SU-DHL-6 (cell line): ENCODE measurements around the gene SETD1B.

Experiments
- H2AFZ ChIP-seq: fragments of 200-600 bp; sonication (generic); 2 replicates; pipeline ENCODE4 v1.6.1; 2014; ENCODE audit warnings: low read depth, mild to moderate bottlenecking, moderate library complexity, mixed read lengths, antibody characterized with exemption, low read length; ENCODE audit not compliant: severe bottlenecking
- H3F3A ChIP-seq: fragments of 200-600 bp; shearing (Covaris generic); 2 replicates; pipeline ENCODE4 v1.6.0; 2016; ENCODE audit warnings: antibody characterized with exemption, mild to moderate bottlenecking; ENCODE audit not compliant: insufficient read depth
- H3K27ac ChIP-seq: fragments of 200-600 bp; sonication (generic); 2 replicates; pipeline ENCODE4 v1.5.1; 2016; ENCODE audit warnings: low read depth, mild to moderate bottlenecking, low read length, moderate library complexity, mixed read lengths
- H3K27me3 ChIP-seq: fragments of 200-600 bp; sonication (generic), shearing (Covaris generic); 2 replicates; pipeline ENCODE4 v1.6.0; 2014; ENCODE audit warnings: mild to moderate bottlenecking, low read length
- H3K36me3 ChIP-seq: fragments of 200-600 bp; sonication (generic); 2 replicates; pipeline ENCODE4 v1.6.1; 2014; ENCODE audit warnings: mild to moderate bottlenecking, low read length, mixed read lengths
- H3K4me2 ChIP-seq: fragments of 300-600, 200-600 bp; shearing (Covaris generic), sonication (generic); 2 replicates; pipeline ENCODE4 v1.6.0; 2014; ENCODE audit warnings: low read length, low read depth, mild to moderate bottlenecking; ENCODE audit not compliant: poor library complexity, severe bottlenecking
- H3K4me3 ChIP-seq: fragments of 200-600 bp; sonication (generic); 2 replicates; pipeline ENCODE4 v1.5.1; 2014; ENCODE audit warnings: antibody characterized with exemption, low read length, mild to moderate bottlenecking, mixed read lengths; ENCODE audit not compliant: insufficient read depth, poor library complexity, severe bottlenecking
- H3K79me2 ChIP-seq: fragments of 200-600 bp; sonication (generic); 2 replicates; pipeline ENCODE4 v1.6.1; 2014; ENCODE audit warnings: mild to moderate bottlenecking, low read length, moderate library complexity; ENCODE audit not compliant: insufficient read depth
- H3K9ac ChIP-seq: fragments of 200-600 bp; sonication (generic); 2 replicates; pipeline ENCODE4 v1.7.0; 2014; ENCODE audit warnings: mild to moderate bottlenecking, low read length
- H3K9me2 ChIP-seq: fragments of 200-600 bp; sonication (generic); replicated peaks from 2 replicates; pipeline ENCODE4 v1.6.1; 2014; ENCODE audit warnings: low read length; ENCODE audit not compliant: insufficient read depth
- H3K9me3 ChIP-seq: fragments of 200-600 bp; sonication (generic); 2 replicates; pipeline ENCODE4 v1.6.1; 2014; ENCODE audit warnings: low read length, mixed read lengths; ENCODE audit not compliant: insufficient read depth
- H4K20me1 ChIP-seq: fragments of 200-600 bp; sonication (generic); 2 replicates; pipeline ENCODE4 v1.6.1; 2014; ENCODE audit warnings: low read depth, mild to moderate bottlenecking, antibody characterized with exemption, low read length, moderate library complexity, mixed read lengths
- CTCF ChIP-seq: fragments of 200-600 bp; sonication (generic); IDR thresholded peaks from one replicate; pipeline ENCODE4 v1.5.1; 2017; ENCODE audit warnings: antibody characterized with exemption, mild to moderate bottlenecking, low read length, moderate library complexity; ENCODE audit not compliant: insufficient read depth, poor library complexity, severe bottlenecking
- EZH2phosphoT487 ChIP-seq: fragments of 200-600 bp; sonication (generic), shearing (Covaris generic); conservative IDR thresholded peaks from 2 replicates; pipeline ENCODE4 v1.6.1; 2018; ENCODE audit warnings: mild to moderate bottlenecking, antibody characterized with exemption, low read length, moderate library complexity, mixed read lengths

Gene SETD1B

GRCh38 chr12:121791671-121792551, 11.9 kb upstream of the SETD1B start:
- H3K9me2 ChIP-seq: no peaks in the 10 kb centered on the region
- peak overlapping the region; percentile 85 for H3K4me3 ChIP-seq
- TF ChIP-seq CTCF: no peak
- TF ChIP-seq EZH2phosphoT487: no peak
- no peaks in the 10 kb centered on the region for H3K27me3 ChIP-seq
- H3K9me3 ChIP-seq: no peaks in the 10 kb centered on the region
- H4K20me1 ChIP-seq: no peaks in the 10 kb centered on the region
- H3K4me2 ChIP-seq: peak overlapping the region; percentile 81
- no peak overlapping the region for H2AFZ ChIP-seq
- peak overlapping the region; percentile 74 for H3K27ac ChIP-seq
- peak overlapping the region; percentile 92 for H3K9ac ChIP-seq
- peaks cover 45% of the 10 kb centered on the region for H3K79me2 ChIP-seq
- H3K36me3 ChIP-seq: no peaks in the 10 kb centered on the region
- H3F3A ChIP-seq: peaks cover 31% of the 10 kb centered on the region

GRCh38 chr12:121792607-121793439, 11.0 kb upstream of the SETD1B start:
- H4K20me1 ChIP-seq: no peaks in the 10 kb centered on the region
- TF ChIP-seq CTCF (no peak), EZH2phosphoT487 (no peak)
- peaks cover 39% of the 10 kb centered on the region for H3K79me2 ChIP-seq
- H3K27ac ChIP-seq: peak overlapping the region; percentile 74
- peak overlapping the region; percentile 85 for H3K4me3 ChIP-seq
- H3K27me3 ChIP-seq: no peaks in the 10 kb centered on the region
- H3K9me3 ChIP-seq: no peaks in the 10 kb centered on the region
- no peaks in the 10 kb centered on the region for H3K36me3 ChIP-seq
- H3K9me2 ChIP-seq: no peaks in the 10 kb centered on the region
- H3K9ac ChIP-seq: peak overlapping the region; percentile 92
- peaks cover 31% of the 10 kb centered on the region for H3F3A ChIP-seq
- H2AFZ ChIP-seq: no peak overlapping the region
- H3K4me2 ChIP-seq: peak overlapping the region; percentile 81

- TF ChIP-seq EZH2phosphoT487: no peak
- no peak for TF ChIP-seq CTCF
- Histone ChIP-seq H3K9ac (peak within 1 kb of the TSS; percentile 92), H3K36me3 (no peaks in the 10 kb centered on the region), H3F3A (peaks cover 31% of the 10 kb centered on the region), H3K4me3 (peak within 1 kb of the TSS; percentile 85), H3K9me2 (no peaks in the 10 kb centered on the region), H3K79me2 (peaks cover 33% of the 10 kb centered on the region), H3K4me2 (peak within 1 kb of the TSS; percentile 81), H2AFZ (peak within 1 kb of the TSS; percentile 79), H3K27ac (peak within 1 kb of the TSS; percentile 74), H4K20me1 (no peaks in the 10 kb centered on the region), H3K9me3 (no peaks in the 10 kb centered on the region), H3K27me3 (no peaks in the 10 kb centered on the region)
Measured at GRCh38 chr12:121793440-121793837, 10.4 kb upstream of the SETD1B start, which contains the start of gene RHOF. Gene RHOF (minus strand): TSS chr12:121793688. CDS start chr12:121793633, 55 bp downstream.
